ENCODE measurements around the gene RPL14. TPM values are rescaled to one million over a fixed set of nuclear protein-coding genes. Genes with fewer than 3 reads are reported as not detected.
A peak's percentile ranks its signal among the peaks of the same experiment; 100 is the strongest.

RPL14 gene
- total and polyA plus RNA-seq, 2 of the 13 experiments (the other 11 are each of a cell fraction or from before 2014, with no cell fraction given): 502 to 1,291 TPM

DNA sequence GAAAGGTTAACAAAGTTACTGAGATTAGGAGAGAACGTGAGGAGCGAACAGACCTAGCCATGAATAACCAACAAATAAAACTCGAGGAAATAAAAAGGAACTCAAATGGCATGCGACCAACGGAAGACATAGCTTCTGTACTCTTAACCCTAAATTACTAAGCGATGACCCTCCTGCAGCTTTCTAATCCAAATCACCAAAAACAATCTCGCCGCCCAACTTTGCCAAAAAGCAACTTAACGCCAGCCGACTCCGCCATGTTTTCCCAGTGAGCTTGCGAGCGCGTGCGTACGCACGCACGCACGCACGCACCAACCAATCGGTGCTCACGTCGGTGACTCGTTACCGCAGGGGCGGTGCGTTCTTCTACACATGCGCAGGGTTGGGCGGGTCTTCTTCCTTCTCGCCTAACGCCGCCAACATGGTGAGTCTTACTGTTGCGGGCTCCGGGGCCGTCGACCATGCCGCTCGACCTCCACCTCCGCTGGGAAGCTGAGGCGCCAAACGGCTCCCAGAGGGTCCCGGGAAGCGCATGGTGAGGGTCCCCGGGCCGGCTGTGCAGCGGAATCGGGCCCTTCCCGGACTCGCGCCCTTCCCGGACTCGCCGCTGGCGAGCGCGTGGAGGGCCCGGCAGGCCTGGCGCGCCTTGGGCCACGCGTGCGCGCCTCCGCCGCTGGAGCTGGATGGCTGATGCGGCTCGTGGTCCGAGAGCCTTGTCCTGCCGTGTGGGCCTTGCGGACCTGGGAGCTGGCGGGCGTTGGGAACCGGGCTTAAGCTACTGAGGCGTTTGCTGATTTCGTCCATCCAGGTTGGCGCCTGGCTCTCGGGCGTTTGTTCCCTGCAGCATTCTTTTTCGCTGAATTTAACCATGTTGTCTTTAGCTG lies at the start of gene RPL14 (continued):
- no peak; the same call in 1 of the 2 replicates for TF ChIP-seq PAX8 (CRISPR knock-in tag; IDR thresholded peaks at IDR 0.05; ENCODE audit: borderline replicate concordance)
- TF ChIP-seq FOXP4 (CRISPR knock-in tag; IDR thresholded peaks at IDR 0.05): no peak
- TF ChIP-seq ZNF383 (CRISPR knock-in tag; IDR thresholded peaks at IDR 0.05; ENCODE audit: borderline replicate concordance): no peak
- TF ChIP-seq, protein P1, sequence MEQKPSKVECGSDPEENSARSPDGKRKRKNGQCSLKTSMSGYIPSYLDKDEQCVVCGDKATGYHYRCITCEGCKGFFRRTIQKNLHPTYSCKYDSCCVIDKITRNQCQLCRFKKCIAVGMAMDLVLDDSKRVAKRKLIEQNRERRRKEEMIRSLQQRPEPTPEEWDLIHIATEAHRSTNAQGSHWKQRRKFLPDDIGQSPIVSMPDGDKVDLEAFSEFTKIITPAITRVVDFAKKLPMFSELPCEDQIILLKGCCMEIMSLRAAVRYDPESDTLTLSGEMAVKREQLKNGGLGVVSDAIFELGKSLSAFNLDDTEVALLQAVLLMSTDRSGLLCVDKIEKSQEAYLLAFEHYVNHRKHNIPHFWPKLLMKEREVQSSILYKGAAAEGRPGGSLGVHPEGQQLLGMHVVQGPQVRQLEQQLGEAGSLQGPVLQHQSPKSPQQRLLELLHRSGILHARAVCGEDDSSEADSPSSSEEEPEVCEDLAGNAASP (CRISPR knock-in tag; IDR thresholded peaks at IDR 0.05; ENCODE audit: borderline replicate concordance): peak; percentile 46; the same call in 1 of the 2 replicates
- peak; percentile 28; the same call in 1 of the 2 replicates for TF ChIP-seq IRF2 (CRISPR knock-in tag; IDR thresholded peaks at IDR 0.05)
- no peak for TF ChIP-seq U2AF2 (IDR thresholded peaks at IDR 0.05; ENCODE audit: low read depth, low read length)
- no peak for TF ChIP-seq STAG1 (CRISPR knock-in tag; IDR thresholded peaks at IDR 0.05)
- TF ChIP-seq HNRNPUL1 (IDR thresholded peaks at IDR 0.05; ENCODE audit: low read depth, low read length): no peak
- TF ChIP-seq EED (CRISPR knock-in tag; IDR thresholded peaks at IDR 0.05): no peak
- TF ChIP-seq ZNF644 (CRISPR knock-in tag; IDR thresholded peaks at IDR 0.05; ENCODE audit: low read depth): no peak
- 0 out of 2 replicates have a peak, but pooled peaks have one; percentile 32 for TF ChIP-seq SMAD3 (CRISPR knock-in tag; IDR thresholded peaks at IDR 0.05)
- TF ChIP-seq ZFP62 (CRISPR knock-in tag; IDR thresholded peaks at IDR 0.05): no peak
- no peak for TF ChIP-seq PAF1 (CRISPR knock-in tag; IDR thresholded peaks at IDR 0.05)
- TF ChIP-seq HDAC1 (CRISPR knock-in tag; IDR thresholded peaks at IDR 0.05): peak; percentile 78; the same call in 1 of the 2 replicates
- TF ChIP-seq, protein P2, sequence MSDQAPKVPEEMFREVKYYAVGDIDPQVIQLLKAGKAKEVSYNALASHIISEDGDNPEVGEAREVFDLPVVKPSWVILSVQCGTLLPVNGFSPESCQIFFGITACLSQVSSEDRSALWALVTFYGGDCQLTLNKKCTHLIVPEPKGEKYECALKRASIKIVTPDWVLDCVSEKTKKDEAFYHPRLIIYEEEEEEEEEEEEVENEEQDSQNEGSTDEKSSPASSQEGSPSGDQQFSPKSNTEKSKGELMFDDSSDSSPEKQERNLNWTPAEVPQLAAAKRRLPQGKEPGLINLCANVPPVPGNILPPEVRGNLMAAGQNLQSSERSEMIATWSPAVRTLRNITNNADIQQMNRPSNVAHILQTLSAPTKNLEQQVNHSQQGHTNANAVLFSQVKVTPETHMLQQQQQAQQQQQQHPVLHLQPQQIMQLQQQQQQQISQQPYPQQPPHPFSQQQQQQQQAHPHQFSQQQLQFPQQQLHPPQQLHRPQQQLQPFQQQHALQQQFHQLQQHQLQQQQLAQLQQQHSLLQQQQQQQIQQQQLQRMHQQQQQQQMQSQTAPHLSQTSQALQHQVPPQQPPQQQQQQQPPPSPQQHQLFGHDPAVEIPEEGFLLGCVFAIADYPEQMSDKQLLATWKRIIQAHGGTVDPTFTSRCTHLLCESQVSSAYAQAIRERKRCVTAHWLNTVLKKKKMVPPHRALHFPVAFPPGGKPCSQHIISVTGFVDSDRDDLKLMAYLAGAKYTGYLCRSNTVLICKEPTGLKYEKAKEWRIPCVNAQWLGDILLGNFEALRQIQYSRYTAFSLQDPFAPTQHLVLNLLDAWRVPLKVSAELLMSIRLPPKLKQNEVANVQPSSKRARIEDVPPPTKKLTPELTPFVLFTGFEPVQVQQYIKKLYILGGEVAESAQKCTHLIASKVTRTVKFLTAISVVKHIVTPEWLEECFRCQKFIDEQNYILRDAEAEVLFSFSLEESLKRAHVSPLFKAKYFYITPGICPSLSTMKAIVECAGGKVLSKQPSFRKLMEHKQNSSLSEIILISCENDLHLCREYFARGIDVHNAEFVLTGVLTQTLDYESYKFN (CRISPR knock-in tag; conservative IDR thresholded peaks at IDR 0.05): peak; percentile 41; the same call in 1 of the 2 replicates
- TF ChIP-seq RORA (CRISPR knock-in tag; IDR thresholded peaks at IDR 0.05): no peak
- TF ChIP-seq EHMT2 (IDR thresholded peaks at IDR 0.05; ENCODE audit: borderline replicate concordance, low read depth, low read length): no peak
- peak; percentile 77 for TF ChIP-seq ZSCAN21 (CRISPR knock-in tag; IDR thresholded peaks at IDR 0.05; ENCODE audit: borderline replicate concordance)
- TF ChIP-seq CBX2 (IDR thresholded peaks at IDR 0.05; ENCODE audit: low read depth, low read length): no peak
- TF ChIP-seq CBX2 (CRISPR knock-in tag; IDR thresholded peaks at IDR 0.05; ENCODE audit: low read depth): no peak
- TF ChIP-seq MED13 (CRISPR knock-in tag; IDR thresholded peaks at IDR 0.05): peak; percentile 59; the same call in 1 of the 2 replicates
- no peak for TF ChIP-seq GATAD2A (CRISPR knock-in tag; IDR thresholded peaks at IDR 0.05)
- TF ChIP-seq ZFP36 (IDR thresholded peaks at IDR 0.05; ENCODE audit: borderline replicate concordance, low read depth, low read length, partially characterized antibody): no peak
